Fibroblast of villous mesenchyme (primary cell): ENCODE measurements around the gene CNRIP1. TPM values are rescaled to one million over a fixed set of nuclear protein-coding genes. Genes with fewer than 3 reads are reported as not detected.

Source experiments
- DNase-seq: peaks from one replicate; pipeline ENCODE4 v3.0.0-alpha.2; 2010; ENCODE audit warnings: low read depth
- H3K4me3 ChIP-seq: 2 replicates; pipeline ENCODE4 v1.5.1; 2011; ENCODE audit warnings: low read depth, mild to moderate bottlenecking, low read length
- CTCF ChIP-seq: IDR thresholded peaks from 2 replicates; pipeline ENCODE4 v1.5.1; 2012; ENCODE audit warnings: low read depth, mild to moderate bottlenecking, low read length; ENCODE audit not compliant: insufficient read depth
- total RNA-seq: library from RNA; depleted of rRNA; stranded (reverse); fragments of >200 nt; gene quantifications from 2 replicates; pipeline ENCODE4 v1.2.3, GENCODE V29; 2012

The CNRIP1 gene
- total RNA-seq, 1 donor: 24.6 TPM

- no peak overlapping the region for H3K4me3 ChIP-seq
- no peak for DNase-seq
- TF ChIP-seq CTCF: no peak
These were observed 44.0 kb upstream of the CNRIP1 start for GRCh38 chr2:68363721-68364120.

- no peak overlapping the region for H3K4me3 ChIP-seq
- no peak for DNase-seq
- TF ChIP-seq CTCF: no peak
These were observed 43.0 kb upstream of the CNRIP1 start for GRCh38 chr2:68362749-68363148.

- peak; percentile 74 for TF ChIP-seq CTCF
- DNase-seq: peak; percentile 62
- H3K4me3 ChIP-seq: no peak overlapping the region
These were observed 42.3 kb upstream of the CNRIP1 start for GRCh38 chr2:68362069-68362468.

- H3K4me3 ChIP-seq: no peak overlapping the region
- DNase-seq: no peak
- peak; percentile 26 for TF ChIP-seq CTCF
These were observed 40.1 kb upstream of the CNRIP1 start for GRCh38 chr2:68359889-68360288.

- no peak overlapping the region for H3K4me3 ChIP-seq
- DNase-seq: peak; percentile 63
- TF ChIP-seq CTCF: peak; percentile 77
These were observed 38.0 kb upstream of the CNRIP1 start for GRCh38 chr2:68357605-68358337.

GRCh38 chr2:68356599-68357239, 37.0 kb upstream of the CNRIP1 start:
- H3K4me3 ChIP-seq: no peak overlapping the region

More at GRCh38 chr2:68356599-68357239, 37.0 kb upstream of the CNRIP1 start:
- TF ChIP-seq CTCF: no peak
- DNase-seq: no peak
